Renal pelvis (tissue), 12 donors: ENCODE results near the gene CXCR1. TPM values are rescaled to one million over a fixed set of nuclear protein-coding genes. Genes with fewer than 3 reads are reported as not detected.
"Not testable (repeated sequence)": the region's sequence is repeated elsewhere in the genome, so short reads cannot be mapped to it uniquely, and the experiment has no call there.

ENCODE experiments used
- DNase-seq: peaks from one replicate; pipeline ENCODE4 v3.0.0-alpha.2; 2013
- long read RNA-seq, 16 experiments: transcript quantifications; one replicate each; lab custom pipeline, GENCODE V29; 2026
- polyA plus RNA-seq, 3 donors: library from polyadenylated mRNA; unstranded; fragments of 120-200 nt; gene quantifications; one replicate each; pipeline ENCODE4 v1.2.1, GENCODE V29; 2013; ENCODE audit not compliant: insufficient read length in 3 of 3

Gene CXCR1
- polyA plus RNA-seq = under 1 TPM in 1 of 3 donors, not detected in 2; 0.07 TPM
- long read RNA-seq, donor 1 = 0 reads
- long read RNA-seq, donor 2 = 0 reads
- long read RNA-seq, donor 3 = 0 reads
- long read RNA-seq, donor 4 = 0 reads
- long read RNA-seq, donor 5 = 0 reads
- long read RNA-seq, donor 6 = 0 reads
- long read RNA-seq, donor 7 = 0 reads
- long read RNA-seq, donor 8 = 0 reads
- long read RNA-seq, donor 9 = 0 reads
- long read RNA-seq, donor 10 = 0 reads
- long read RNA-seq, donor 11 = 0 reads
- long read RNA-seq, donor 12 = 0 reads
- long read RNA-seq, donor 13 = 0 reads
- long read RNA-seq, donor 14 = 0 reads
- long read RNA-seq, donor 15 = 0 reads
- long read RNA-seq, donor 16 = 0 reads

- DNase-seq = no peak
These were observed at the start of gene CXCR1 for GRCh38 chr2:218166791-218167190. CXCR1 (minus strand) TSS chr2:218166962; CDS start chr2:218165211, 1,751 bp downstream.

GRCh38 chr2:218216336-218216673, 49.5 kb upstream of the CXCR1 start:
- DNase-seq = no peak

- no peak for DNase-seq
These were observed 47.4 kb upstream of the CXCR1 start for GRCh38 chr2:218214116-218214515.

- no peak for DNase-seq
These were observed 42.3 kb upstream of the CXCR1 start for GRCh38 chr2:218209078-218209477.

- no peak for DNase-seq
These were observed 35.5 kb upstream of the CXCR1 start for GRCh38 chr2:218202266-218202665.

- no peak for DNase-seq
These were observed 30.2 kb upstream of the CXCR1 start for GRCh38 chr2:218196974-218197373.

- no peak for DNase-seq
These were observed 28.1 kb upstream of the CXCR1 start for GRCh38 chr2:218194880-218195279.

- no peak for DNase-seq
These were observed 26.9 kb upstream of the CXCR1 start for GRCh38 chr2:218193701-218194100.

GRCh38 chr2:218192902-218193430, 26.2 kb upstream of the CXCR1 start:
- DNase-seq = no peak

GRCh38 chr2:218188528-218188927, 21.8 kb upstream of the CXCR1 start:
- DNase-seq = no peak

GRCh38 chr2:218187296-218188015, 20.7 kb upstream of the CXCR1 start:
- no peak for DNase-seq

- no peak for DNase-seq
These were observed 20.1 kb upstream of the CXCR1 start for GRCh38 chr2:218186876-218187275.

GRCh38 chr2:218186355-218186766, 19.6 kb upstream of the CXCR1 start:
- DNase-seq = peak; percentile 49

- DNase-seq = no peak
These were observed 17.6 kb upstream of the CXCR1 start for GRCh38 chr2:218184331-218184730.

GRCh38 chr2:218180467-218181114, 13.8 kb upstream of the CXCR1 start:
- DNase-seq = no peak

- no peak for DNase-seq
These were observed 13.0 kb upstream of the CXCR1 start for GRCh38 chr2:218179782-218180181.

GRCh38 chr2:218172845-218173244, 6.1 kb upstream of the CXCR1 start:
- no peak for DNase-seq

- DNase-seq = not testable (repeated sequence)
These were observed 5.0 kb upstream of the CXCR1 start for GRCh38 chr2:218171744-218172143.

GRCh38 chr2:218169757-218170546, 3.2 kb upstream of the CXCR1 start:
- no peak for DNase-seq

GRCh38 chr2:218168635-218169462, 2.1 kb upstream of the CXCR1 start:
- peak; percentile 17 for DNase-seq

GRCh38 chr2:218168016-218168415, 1.3 kb upstream of the CXCR1 start:
- no peak for DNase-seq
